DMS153 (cell line): ENCODE results near the gene TOE1.

Experiments used
- DNase-seq: peaks from one replicate; lab custom pipeline; 2025; lab: John Stamatoyannopoulos, UW

TOE1 gene

DNA sequence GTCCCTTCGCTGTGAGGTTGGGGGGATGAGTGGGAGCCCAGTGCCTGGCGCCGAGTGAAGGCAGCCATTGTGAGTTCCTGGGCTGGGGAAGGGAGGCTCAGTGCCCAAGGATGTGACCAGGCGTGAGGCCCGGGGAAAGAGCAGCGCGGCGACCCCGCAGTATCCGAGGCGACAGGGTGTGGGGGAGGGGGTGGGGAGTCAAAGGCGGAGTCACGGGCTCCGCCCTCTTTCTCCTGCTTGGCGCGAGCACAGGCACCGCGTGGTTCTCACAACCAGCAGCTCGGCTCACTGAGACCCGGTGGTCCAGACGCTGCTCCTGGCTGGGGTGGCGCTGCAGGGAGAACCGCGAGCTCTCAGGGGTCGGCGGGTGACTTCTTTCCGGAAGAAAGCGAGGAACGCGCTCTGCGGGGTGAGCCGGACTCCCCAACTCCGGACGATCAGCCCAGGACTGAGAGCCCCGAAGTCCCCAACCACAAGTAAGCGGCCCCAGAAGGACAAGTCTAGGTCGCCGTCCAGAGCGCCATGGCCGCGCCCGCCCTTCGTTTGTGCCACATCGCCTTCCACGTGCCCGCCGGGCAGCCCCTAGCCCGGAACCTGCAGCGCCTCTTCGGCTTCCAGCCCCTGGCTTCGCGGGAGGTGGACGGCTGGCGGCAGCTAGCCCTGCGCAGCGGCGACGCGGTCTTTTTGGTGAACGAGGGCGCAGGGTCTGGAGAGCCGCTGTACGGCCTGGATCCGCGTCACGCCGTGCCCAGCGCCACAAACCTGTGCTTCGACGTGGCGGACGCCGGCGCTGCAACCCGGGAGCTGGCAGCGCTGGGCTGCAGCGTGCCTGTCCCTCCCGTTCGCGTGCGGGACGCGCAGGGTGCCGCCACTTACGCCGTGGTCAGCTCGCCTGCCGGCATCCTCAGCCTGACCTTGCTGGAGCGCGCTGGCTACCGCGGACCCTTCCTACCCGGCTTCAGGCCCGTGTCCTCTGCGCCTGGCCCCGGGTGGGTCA is 13.0 kb upstream of the TOE1 start, which contains the start of gene HPDL:
HPDL (plus strand) TSS at position 269 of the 997 bp plus-strand sequence; CDS start at position 523, 254 bp downstream.
- peak; percentile 65 for DNase-seq

DNA sequence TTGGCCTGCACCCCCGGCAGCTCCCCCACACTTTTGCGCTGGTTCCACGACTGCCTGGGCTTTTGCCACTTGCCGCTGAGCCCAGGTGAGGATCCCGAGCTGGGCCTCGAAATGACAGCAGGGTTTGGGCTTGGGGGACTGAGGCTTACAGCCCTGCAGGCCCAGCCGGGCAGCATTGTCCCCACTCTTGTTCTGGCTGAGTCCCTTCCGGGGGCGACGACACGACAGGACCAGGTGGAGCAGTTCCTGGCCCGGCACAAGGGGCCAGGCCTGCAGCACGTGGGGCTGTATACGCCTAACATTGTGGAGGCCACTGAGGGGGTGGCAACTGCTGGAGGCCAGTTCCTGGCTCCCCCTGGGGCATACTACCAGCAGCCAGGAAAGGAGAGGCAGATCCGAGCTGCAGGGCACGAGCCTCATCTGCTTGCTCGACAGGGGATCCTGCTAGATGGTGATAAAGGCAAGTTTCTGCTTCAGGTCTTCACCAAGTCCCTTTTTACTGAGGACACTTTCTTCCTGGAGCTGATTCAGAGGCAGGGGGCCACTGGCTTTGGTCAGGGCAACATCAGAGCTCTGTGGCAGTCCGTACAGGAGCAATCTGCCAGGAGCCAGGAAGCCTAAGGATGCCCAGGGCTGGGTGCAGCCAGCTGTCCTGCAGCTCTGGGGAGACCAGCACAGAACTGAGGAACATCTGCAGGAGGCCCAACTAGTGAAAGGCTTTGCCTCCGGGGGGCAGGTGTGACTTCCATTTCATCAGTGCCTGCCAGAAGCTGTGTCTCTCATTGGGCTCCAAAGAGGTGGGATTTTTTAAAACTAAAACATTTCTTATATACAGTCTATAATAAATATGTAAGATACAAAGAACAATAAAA is 12.1 kb upstream of the TOE1 start:
- no peak for DNase-seq

- DNase-seq, result no peak
Measured at GRCh38 chr1:45328680-45329079, 11.3 kb upstream of the TOE1 start.

DNA sequence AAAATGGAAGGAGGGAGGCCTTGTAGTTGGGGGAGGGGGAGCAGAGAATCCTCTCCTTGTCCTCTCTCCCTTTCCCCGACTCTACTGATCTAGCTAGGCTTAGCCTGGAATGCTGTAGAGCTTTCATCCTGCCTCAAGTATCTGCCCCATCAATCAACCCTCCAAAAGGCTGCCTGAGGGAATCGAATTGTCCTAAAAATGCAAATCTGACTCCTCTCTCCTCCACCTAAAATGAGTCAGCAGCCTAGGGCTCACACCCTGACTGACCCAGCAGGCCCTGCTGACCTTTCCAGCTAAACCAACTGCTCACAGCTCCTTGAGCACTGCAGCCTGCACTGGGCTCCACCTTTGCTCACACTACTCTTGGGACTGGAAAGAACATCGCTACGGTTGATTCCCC is 10.5 kb upstream of the TOE1 start:
- no peak for DNase-seq

- DNase-seq, result no peak
Measured at GRCh38 chr1:45331436-45332345, 8.3 kb upstream of the TOE1 start.

GRCh38 chr1:45332346-45332720 is 7.6 kb upstream of the TOE1 start:
- no peak for DNase-seq

- no peak for DNase-seq
Measured at GRCh38 chr1:45334308-45335245, 5.4 kb upstream of the TOE1 start.

DNA sequence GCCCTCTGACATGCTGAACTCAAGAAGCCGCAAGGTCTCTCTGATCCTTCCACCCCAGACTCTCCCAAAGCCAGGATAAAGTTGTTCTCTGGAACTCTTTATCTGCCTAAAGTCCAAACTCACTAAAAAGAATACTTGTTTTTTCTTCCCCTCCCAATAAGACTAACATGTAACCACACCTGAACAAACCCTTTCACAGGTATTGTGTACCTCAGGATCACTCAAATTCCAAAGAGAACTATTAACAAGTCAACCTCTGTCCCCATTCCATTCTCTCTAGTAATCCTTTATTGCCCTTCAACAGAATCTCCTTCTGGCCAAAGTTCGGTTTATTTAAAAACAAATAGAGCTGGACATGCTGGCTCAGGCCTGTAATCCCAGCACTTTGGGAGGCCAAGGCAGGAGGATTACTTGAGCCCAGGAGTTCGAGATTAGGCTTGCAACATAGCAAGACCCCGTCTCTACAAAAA is 4.1 kb upstream of the TOE1 start:
- DNase-seq, result no peak

DNA sequence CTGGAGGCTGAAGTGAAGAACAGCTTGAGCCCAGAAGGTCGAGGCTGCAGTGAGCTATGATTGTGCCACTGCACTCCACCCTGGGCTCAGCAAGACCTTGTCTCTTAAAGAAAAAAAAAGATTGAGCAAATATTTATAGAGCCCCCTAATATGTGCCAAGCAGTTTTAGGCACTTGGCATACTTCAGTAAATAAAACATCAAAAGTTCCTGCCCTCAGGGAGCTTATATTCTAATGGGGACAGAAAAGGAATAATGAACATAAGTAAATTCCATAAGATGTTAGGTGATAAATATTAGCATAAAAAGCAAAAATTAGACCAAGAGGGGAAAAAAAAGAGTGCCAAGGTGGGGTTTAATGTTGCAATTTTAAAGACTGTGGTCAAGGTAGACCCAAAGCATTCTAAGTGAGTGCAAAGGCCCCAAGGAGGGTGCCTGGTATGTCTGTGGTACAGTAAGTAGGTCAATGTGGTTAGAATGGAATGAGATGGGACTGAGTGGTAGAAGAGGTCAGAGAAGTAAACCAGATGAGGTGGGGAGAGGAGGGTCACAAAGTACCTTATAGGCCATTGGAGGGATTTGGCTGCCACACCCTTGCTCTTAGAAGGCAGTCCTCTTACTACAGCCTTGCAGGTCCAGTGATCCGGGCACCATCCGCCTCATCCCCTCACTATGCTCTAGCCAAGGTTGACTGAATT is 2.2 kb upstream of the TOE1 start:
- no peak for DNase-seq

DNA sequence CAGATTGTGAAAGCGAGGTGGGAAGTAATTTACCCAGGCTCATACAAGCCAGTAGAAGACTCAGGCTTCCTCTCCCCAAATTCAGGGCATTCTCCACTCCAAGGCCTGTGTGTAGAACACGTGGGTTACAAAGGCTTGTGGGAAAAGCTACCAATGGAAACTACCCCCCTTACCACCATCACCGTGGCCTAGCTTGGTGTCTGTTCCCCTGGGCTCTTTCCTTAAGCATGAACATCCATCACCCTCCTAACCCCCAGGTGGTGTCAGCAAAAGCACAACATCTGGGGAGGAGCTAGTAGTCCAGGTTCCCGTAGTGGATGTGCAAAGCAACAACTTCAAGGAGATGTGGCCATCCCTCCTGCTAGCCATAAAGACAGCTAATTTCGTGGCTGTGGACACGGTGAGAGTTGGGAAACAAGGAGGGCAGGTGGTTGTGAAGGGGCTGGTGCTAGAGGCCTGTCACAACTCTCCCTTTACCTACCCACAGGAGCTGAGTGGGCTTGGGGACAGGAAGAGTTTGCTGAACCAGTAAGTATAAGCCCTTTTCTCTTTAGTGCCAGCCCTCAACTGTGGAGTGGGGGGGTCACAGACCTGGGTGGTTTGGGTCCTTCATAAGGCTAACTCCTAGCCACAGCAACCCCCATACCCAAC is 971 bp downstream of the TOE1 start:
- DNase-seq, result no peak

DNA sequence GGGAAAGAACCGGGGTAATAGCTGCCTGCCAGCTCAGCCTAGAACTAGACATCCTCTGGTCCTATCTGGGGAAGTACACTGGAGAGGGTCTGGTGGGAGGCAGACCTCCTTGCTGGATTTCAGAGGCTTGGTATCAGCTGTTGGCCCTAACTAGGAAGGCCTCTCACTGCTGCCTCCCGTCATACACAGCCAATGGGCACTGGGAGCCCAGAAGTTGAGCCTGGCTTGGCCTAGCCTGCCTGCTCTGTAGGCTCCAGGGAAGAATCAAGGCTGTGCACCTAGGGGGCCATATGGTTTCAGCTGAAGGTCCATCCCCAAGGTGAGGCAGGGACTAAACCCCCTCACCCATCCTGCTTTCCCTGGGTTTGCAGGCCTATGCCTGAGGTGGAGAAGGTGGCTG is 4.5 kb downstream of the TOE1 start:
- DNase-seq, result no peak

- DNase-seq, result no peak
Measured at GRCh38 chr1:45345014-45345413, 5.0 kb downstream of the TOE1 start.

- no peak for DNase-seq
Measured at GRCh38 chr1:45346473-45346872, 6.5 kb downstream of the TOE1 start.

- DNase-seq, result no peak
Measured at GRCh38 chr1:45348020-45348419, 8.1 kb downstream of the TOE1 start.

DNA sequence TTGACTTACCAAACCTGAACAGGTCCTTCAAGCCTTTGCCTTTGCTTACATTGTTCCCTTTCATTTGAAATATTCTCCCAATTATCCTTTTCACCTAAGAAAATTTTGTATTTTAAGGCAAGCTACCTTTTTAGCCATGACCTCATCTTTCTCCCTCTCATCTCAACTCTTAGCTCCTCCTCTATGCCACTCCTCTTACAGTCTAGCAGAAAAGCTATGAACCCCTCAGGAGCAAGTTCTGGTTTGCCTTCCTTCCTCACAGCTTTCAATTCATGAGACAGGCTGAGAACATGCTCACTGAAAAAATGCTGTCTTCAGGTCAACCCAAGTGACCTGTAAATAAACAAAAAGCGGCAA is 8.6 kb downstream of the TOE1 start:
- DNase-seq, result no peak

DNA sequence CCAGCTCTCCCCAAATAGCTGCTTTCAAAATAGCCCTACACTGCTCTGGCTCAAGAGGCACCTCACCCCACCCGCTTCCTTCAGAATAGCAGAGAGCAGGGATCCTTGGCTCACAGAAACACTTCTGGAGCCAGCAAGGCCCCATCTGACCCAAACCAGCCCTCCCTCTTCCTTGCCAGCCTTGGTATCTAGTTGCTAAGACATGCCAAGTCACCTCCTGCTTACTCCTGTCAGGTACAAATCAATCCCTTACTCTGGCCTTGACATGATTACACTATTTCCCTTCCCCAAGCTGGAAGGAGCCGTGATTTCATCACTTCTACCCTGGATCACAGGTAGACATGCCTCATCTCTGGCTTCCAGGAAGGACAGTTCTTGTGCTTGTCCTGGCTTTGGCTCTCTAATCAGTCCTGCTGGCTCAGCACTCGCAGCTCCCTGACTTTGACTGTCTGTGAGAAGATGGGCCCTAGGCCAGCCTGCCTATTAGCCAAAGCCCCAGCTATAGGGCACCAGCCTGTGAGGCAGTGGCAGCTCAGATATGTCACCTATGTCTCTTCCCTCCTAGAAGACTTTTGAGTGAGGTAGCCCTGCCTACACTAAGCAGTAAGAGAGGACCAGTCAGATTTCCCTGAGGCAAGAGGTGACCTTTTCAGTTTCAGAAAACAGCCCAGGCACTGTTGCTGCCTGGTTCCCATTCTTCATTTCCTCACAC is 9.2 kb downstream of the TOE1 start:
- DNase-seq, result no peak

DNA sequence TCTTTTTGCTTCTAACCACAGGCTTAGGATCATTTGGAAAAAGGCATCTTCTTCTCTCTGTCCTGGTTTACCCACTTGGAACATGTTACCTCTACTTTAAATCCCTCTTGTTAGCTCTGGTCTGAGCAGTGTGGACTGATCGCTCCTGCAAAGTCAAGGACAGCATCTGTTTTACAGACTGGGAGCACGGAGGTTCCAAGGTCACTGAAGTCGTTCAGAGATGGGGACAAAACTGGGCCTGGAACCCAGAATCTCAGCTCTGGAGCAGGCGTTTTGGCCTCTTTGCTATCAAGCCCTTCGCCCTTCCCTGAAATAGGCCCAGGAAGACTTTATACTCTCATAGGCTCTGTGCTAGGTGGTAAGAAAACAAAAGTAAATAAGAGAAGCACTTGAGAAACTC is 11.5 kb downstream of the TOE1 start:
- DNase-seq, result no peak

GRCh38 chr1:45353685-45354084 is 13.7 kb downstream of the TOE1 start:
- no peak for DNase-seq

GRCh38 chr1:45354838-45355237 is 14.9 kb downstream of the TOE1 start:
- no peak for DNase-seq
